Dedifferentiated amniotic fluid mesenchymal stem cell (primary cell): Measurements from ENCODE around the gene MROH8.
A peak's percentile ranks its signal among the peaks of the same experiment; 100 is the strongest.

Experiments used
- DNase-seq: peaks from one replicate; pipeline ENCODE4 v3.0.0-alpha.2; 2016; ENCODE audit errors: extremely low spot score

Gene MROH8

GRCh38 chr20:37198932-37199660 is 19.7 kb upstream of the MROH8 start:
- no peak for DNase-seq

GRCh38 chr20:37194621-37195417 is 15.5 kb upstream of the MROH8 start:
- DNase-seq, result no peak

- no peak for DNase-seq
Measured at GRCh38 chr20:37193821-37194220, 14.5 kb upstream of the MROH8 start.

- DNase-seq, result no peak
Measured at GRCh38 chr20:37193226-37193625, 13.9 kb upstream of the MROH8 start.

- DNase-seq, result peak; percentile 79
Measured at GRCh38 chr20:37192137-37192854, 12.9 kb upstream of the MROH8 start.

GRCh38 chr20:37190354-37191112 is 11.2 kb upstream of the MROH8 start:
- no peak for DNase-seq

- DNase-seq, result no peak
Measured at GRCh38 chr20:37189416-37190016, 10.2 kb upstream of the MROH8 start.

GRCh38 chr20:37188787-37189186 is 9.4 kb upstream of the MROH8 start:
- no peak for DNase-seq

GRCh38 chr20:37185686-37186085 is 6.3 kb upstream of the MROH8 start:
- no peak for DNase-seq

- peak; percentile 43 for DNase-seq
Measured at GRCh38 chr20:37179683-37180524, 556 bp upstream of the MROH8 start.

GRCh38 chr20:37172836-37173235 is 6.5 kb downstream of the MROH8 start:
- DNase-seq, result no peak

- no peak for DNase-seq
Measured at GRCh38 chr20:37166867-37167266, 12.5 kb downstream of the MROH8 start.

GRCh38 chr20:37165031-37165430 is 14.3 kb downstream of the MROH8 start:
- DNase-seq, result no peak

- DNase-seq, result no peak
Measured at GRCh38 chr20:37163832-37164554, 15.4 kb downstream of the MROH8 start.

GRCh38 chr20:37162646-37163045 is 16.7 kb downstream of the MROH8 start:
- DNase-seq, result no peak

- DNase-seq, result no peak
Measured at GRCh38 chr20:37161830-37162549, 17.4 kb downstream of the MROH8 start.

- DNase-seq, result no peak
Measured at GRCh38 chr20:37160683-37161082, 18.7 kb downstream of the MROH8 start.

GRCh38 chr20:37158248-37158647 is 21.1 kb downstream of the MROH8 start:
- no peak for DNase-seq

GRCh38 chr20:37155987-37156386 is 23.4 kb downstream of the MROH8 start:
- no peak for DNase-seq
